Breast epithelium (tissue), 3 donors: ENCODE data around the gene ARSK.

ENCODE experiments used
- POLR2A ChIP-seq: fragments of 450-650 bp; IDR thresholded peaks from one replicate; pipeline ENCODE4 v1.6.1; 2016; ENCODE audit warnings: antibody characterized with exemption, mild to moderate bottlenecking, moderate library complexity
- POLR2AphosphoS5 ChIP-seq, 3 donors: sonication (generic); formaldehyde crosslinking; IDR thresholded peaks; one replicate each; pipeline ENCODE4 v1.6.1; 2017; ENCODE audit warnings: antibody characterized with exemption in 3 of 3
- TF ChIP-seq, protein P1 (sequence below), 3 donors: fragments of 450-650 bp; IDR thresholded peaks; one replicate each; pipeline ENCODE4 v1.5.1; 2016 to 2017; ENCODE audit warnings: antibody characterized with exemption in 3 of 3, mild to moderate bottlenecking in 3 of 3, moderate library complexity in 3 of 3

DNA sequence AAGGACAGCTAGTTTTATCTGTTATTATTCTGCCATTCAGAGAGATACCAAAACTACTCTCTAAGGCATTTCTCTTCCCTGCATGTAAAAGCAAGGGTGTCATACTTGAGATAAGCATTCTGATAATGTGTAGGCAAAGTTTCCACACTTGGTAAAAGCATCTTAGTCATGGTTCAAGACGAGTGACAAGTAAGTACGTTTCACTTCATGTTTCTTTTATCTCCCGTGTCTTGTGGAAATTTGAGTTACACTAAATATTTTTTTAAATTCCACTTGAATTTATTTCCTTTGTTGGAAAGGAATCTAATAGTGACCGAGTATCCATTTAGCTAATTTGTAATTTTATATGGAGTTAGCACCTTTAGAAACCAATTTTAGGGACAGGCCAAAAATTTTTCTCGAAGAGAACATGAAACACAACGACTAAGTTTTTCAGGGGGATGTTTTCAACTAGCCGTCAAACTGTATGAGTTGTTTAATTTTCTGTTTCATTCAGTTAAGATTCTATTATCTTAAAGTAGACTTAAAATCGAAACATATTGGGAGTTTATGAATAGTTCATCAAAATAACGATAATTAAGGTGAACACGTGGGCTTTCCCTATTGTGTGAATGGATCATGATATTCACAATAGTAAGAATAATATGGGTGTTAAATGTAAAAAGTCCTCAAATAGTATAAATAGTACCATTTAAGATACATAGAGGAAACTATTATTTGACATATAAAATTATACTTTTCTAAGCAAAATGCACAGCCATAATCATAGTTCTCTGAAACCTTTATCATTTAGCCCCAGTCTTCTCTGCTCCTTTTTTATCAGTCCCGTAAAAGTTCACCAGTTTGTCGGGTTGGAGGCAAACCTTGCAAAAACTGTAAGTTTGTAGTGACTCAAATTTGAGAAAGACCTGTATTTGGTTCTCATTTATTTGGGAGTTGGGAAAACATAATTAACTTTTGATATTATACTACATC, 93.3 kb downstream of the ARSK start:
- TF ChIP-seq POLR2A (no peak), POLR2AphosphoS5 (IDR thresholded peaks at IDR 0.05) (no peak)
- TF ChIP-seq, protein P1, sequence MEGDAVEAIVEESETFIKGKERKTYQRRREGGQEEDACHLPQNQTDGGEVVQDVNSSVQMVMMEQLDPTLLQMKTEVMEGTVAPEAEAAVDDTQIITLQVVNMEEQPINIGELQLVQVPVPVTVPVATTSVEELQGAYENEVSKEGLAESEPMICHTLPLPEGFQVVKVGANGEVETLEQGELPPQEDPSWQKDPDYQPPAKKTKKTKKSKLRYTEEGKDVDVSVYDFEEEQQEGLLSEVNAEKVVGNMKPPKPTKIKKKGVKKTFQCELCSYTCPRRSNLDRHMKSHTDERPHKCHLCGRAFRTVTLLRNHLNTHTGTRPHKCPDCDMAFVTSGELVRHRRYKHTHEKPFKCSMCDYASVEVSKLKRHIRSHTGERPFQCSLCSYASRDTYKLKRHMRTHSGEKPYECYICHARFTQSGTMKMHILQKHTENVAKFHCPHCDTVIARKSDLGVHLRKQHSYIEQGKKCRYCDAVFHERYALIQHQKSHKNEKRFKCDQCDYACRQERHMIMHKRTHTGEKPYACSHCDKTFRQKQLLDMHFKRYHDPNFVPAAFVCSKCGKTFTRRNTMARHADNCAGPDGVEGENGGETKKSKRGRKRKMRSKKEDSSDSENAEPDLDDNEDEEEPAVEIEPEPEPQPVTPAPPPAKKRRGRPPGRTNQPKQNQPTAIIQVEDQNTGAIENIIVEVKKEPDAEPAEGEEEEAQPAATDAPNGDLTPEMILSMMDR (IDR thresholded peaks at IDR 0.05): no peak
